H9 (cell line): Measurements from ENCODE around the gene SERPING1. TPM values are rescaled to one million over a fixed set of nuclear protein-coding genes. Genes with fewer than 3 reads are reported as not detected.

ENCODE experiments used
- DNase-seq: peaks from one replicate; pipeline ENCODE4 v3.0.0-alpha.2; 2017
- H2AFZ ChIP-seq: one replicate; pipeline ENCODE4 v1.6.1; 2013; ENCODE audit warnings: mild to moderate bottlenecking, low read length, control low read depth, moderate library complexity
- H2AK5ac ChIP-seq: 2 replicates; pipeline ENCODE4 v1.6.1; 2013; ENCODE audit warnings: low read length, control low read depth, mixed read lengths; ENCODE audit not compliant: insufficient read length
- H2BK120ac ChIP-seq: one replicate; pipeline ENCODE4 v1.6.1; 2013; ENCODE audit warnings: low read depth, mild to moderate bottlenecking, low read length, control low read depth, inconsistent platforms; ENCODE audit not compliant: poor library complexity, severe bottlenecking
- H2BK12ac ChIP-seq: 2 replicates; pipeline ENCODE4 v1.6.1; 2013; ENCODE audit warnings: low read length, control low read depth, mixed read lengths, low read depth; ENCODE audit not compliant: insufficient read length
- H2BK15ac ChIP-seq: 2 replicates; pipeline ENCODE4 v1.6.1; 2013; ENCODE audit warnings: low read depth, low read length, control low read depth
- H2BK20ac ChIP-seq: one replicate; pipeline ENCODE4 v1.6.1; 2013; ENCODE audit warnings: low read depth, mild to moderate bottlenecking, low read length, control low read depth, inconsistent platforms; ENCODE audit not compliant: poor library complexity, severe bottlenecking
- H2BK5ac ChIP-seq: 2 replicates; pipeline ENCODE4 v1.6.1; 2013; ENCODE audit warnings: low read length, control low read depth, mixed read lengths; ENCODE audit not compliant: insufficient read length
- H3K14ac ChIP-seq: 2 replicates; pipeline ENCODE4 v1.6.1; 2013; ENCODE audit warnings: low read length, control low read depth; ENCODE audit not compliant: insufficient read depth
- H3K18ac ChIP-seq: 2 replicates; pipeline ENCODE4 v1.6.1; 2013; ENCODE audit warnings: low read depth, mild to moderate bottlenecking, mixed read lengths, low read length, control low read depth; ENCODE audit not compliant: insufficient read length
- H3K23ac ChIP-seq: 2 replicates; pipeline ENCODE4 v1.6.1; 2013; ENCODE audit warnings: low read length, control low read depth, mixed read lengths, low read depth; ENCODE audit not compliant: insufficient read length
- H3K23me2 ChIP-seq: 2 replicates; pipeline ENCODE4 v1.6.1; 2013; ENCODE audit warnings: low read depth, mild to moderate bottlenecking, mixed read lengths, low read length, control low read depth; ENCODE audit not compliant: insufficient read length, poor library complexity, severe bottlenecking
- H3K27ac ChIP-seq: 2 replicates; pipeline ENCODE4 v1.5.1; 2013; ENCODE audit warnings: low read length, control low read depth, mixed read lengths, low read depth; ENCODE audit not compliant: insufficient read length
- H3K27me3 ChIP-seq: 2 replicates; pipeline ENCODE4 v1.6.1; 2013; ENCODE audit warnings: low read length, control low read depth, inconsistent platforms; ENCODE audit not compliant: insufficient read depth
- H3K4ac ChIP-seq: 2 replicates; pipeline ENCODE4 v1.6.1; 2013; ENCODE audit warnings: low read depth, mild to moderate bottlenecking, control low read depth, inconsistent platforms, low read length, moderate library complexity
- H3K4me1 ChIP-seq: 2 replicates; pipeline ENCODE4 v1.6.1; 2013; ENCODE audit warnings: low read length, control low read depth, inconsistent platforms; ENCODE audit not compliant: insufficient read depth
- H3K4me2 ChIP-seq: 2 replicates; pipeline ENCODE4 v1.6.1; 2013; ENCODE audit warnings: low read length, control low read depth, mixed read lengths; ENCODE audit not compliant: insufficient read length, insufficient read depth
- H3K56ac ChIP-seq: 2 replicates; pipeline ENCODE4 v1.6.1; 2013; ENCODE audit warnings: low read depth, mild to moderate bottlenecking, mixed read lengths, low read length, control low read depth; ENCODE audit not compliant: insufficient read length
- H3K79me1 ChIP-seq: 2 replicates; pipeline ENCODE4 v1.6.1; 2013; ENCODE audit warnings: low read depth, mild to moderate bottlenecking, moderate library complexity, low read length, control low read depth, inconsistent platforms; ENCODE audit not compliant: insufficient read depth, poor library complexity, severe bottlenecking
- H3K79me2 ChIP-seq: 2 replicates; pipeline ENCODE4 v1.6.1; 2013; ENCODE audit warnings: low read length, control low read depth, inconsistent platforms; ENCODE audit not compliant: insufficient read depth
- H3K9ac ChIP-seq: 2 replicates; pipeline ENCODE4 v1.6.1; 2013; ENCODE audit warnings: low read length, control low read depth, mixed read lengths; ENCODE audit not compliant: insufficient read length; ENCODE audit errors: extremely low read depth
- H3K9me3 ChIP-seq: one replicate; pipeline ENCODE4 v1.6.1; 2013; ENCODE audit warnings: low read depth, low read length, inconsistent platforms; ENCODE audit not compliant: control insufficient read depth
- H3T11ph ChIP-seq: one replicate; pipeline ENCODE4 v1.6.1; 2013; ENCODE audit warnings: mild to moderate bottlenecking, low read length, control low read depth, inconsistent platforms
- H4K20me1 ChIP-seq: one replicate; pipeline ENCODE4 v1.6.1; 2013; ENCODE audit not compliant: control insufficient read depth, insufficient read length, insufficient read depth
- H4K5ac ChIP-seq: 2 replicates; pipeline ENCODE4 v1.6.1; 2013; ENCODE audit warnings: low read depth, mild to moderate bottlenecking, mixed read lengths, low read length, control low read depth; ENCODE audit not compliant: insufficient read length
- H4K8ac ChIP-seq: replicated peaks from 2 replicates; pipeline ENCODE4 v1.6.1; 2013; ENCODE audit warnings: low read length, control low read depth, mixed read lengths, low read depth; ENCODE audit not compliant: insufficient read length
- H4K91ac ChIP-seq: 2 replicates; pipeline ENCODE4 v1.6.1; 2013; ENCODE audit warnings: low read depth, mild to moderate bottlenecking, moderate library complexity, mixed read lengths, low read length, control low read depth; ENCODE audit not compliant: insufficient read length
- H3K27ac Mint-ChIP-seq, 3 experiments: 2 replicates in 2 of 3; 3 replicates in 1 of 3; pipeline ENCODE4 v1.8.0; 2020 to 2021; ENCODE audit warnings: mixed read lengths in 3 of 3, mild to moderate bottlenecking in 1 of 3, moderate library complexity in 1 of 3
- H3K27me3 Mint-ChIP-seq: 2 replicates; pipeline ENCODE4 v1.8.0; 2021; ENCODE audit warnings: low read depth, mild to moderate bottlenecking, moderate library complexity, mixed read lengths
- H3K36me3 Mint-ChIP-seq, 3 experiments: 2 replicates in 2 of 3; 3 replicates in 1 of 3; pipeline ENCODE4 v1.8.0; 2020 to 2021; ENCODE audit warnings: low read depth in 3 of 3, mixed read lengths in 3 of 3; ENCODE audit not compliant: insufficient read depth in 1 of 3
- H3K4me1 Mint-ChIP-seq, 2 experiments: 2 replicates each; pipeline ENCODE4 v1.8.0; 2020; ENCODE audit warnings: mixed read lengths in 2 of 2
- H3K4me3 Mint-ChIP-seq, 2 experiments: 2 replicates in 1 of 2; 3 replicates in 1 of 2; pipeline ENCODE4 v1.8.0; 2020 to 2021; ENCODE audit warnings: mild to moderate bottlenecking in 2 of 2, mixed read lengths in 2 of 2, moderate library complexity in 1 of 2
- H3K9me3 Mint-ChIP-seq, 2 experiments: 2 replicates in 1 of 2; 3 replicates in 1 of 2; pipeline ENCODE4 v1.8.0; 2020; ENCODE audit warnings: mild to moderate bottlenecking in 2 of 2, mixed read lengths in 2 of 2, moderate library complexity in 1 of 2
- WGBS: extraction: QIAGEN DNeasy Blood & Tissue Kit; methylation state at CpG from one replicate; pipeline ENCODE4 v1.1.7; 2013; ENCODE audit warnings: missing lambda C conversion rate, low lambda C conversion rate, mixed read lengths; ENCODE audit not compliant: insufficient read length; ENCODE audit errors: extremely low coverage; 5-methylcytosine and 5-hydroxymethylcytosine counted together
- total RNA-seq: library from RNA; stranded (reverse); gene quantifications from 2 replicates; pipeline ENCODE4 v1.2.1, GENCODE V29; 2021
- TF ChIP-seq, protein P1 (sequence below): fragments of 200-600 bp; sonication (generic); conservative IDR thresholded peaks from 3 replicates; pipeline ENCODE4 v1.8.0; 2021; ENCODE audit warnings: antibody characterized with exemption, mild to moderate bottlenecking

The SERPING1 gene
- total RNA-seq, 1 experiment from 2014 or later = 35.2 TPM

DNA sequence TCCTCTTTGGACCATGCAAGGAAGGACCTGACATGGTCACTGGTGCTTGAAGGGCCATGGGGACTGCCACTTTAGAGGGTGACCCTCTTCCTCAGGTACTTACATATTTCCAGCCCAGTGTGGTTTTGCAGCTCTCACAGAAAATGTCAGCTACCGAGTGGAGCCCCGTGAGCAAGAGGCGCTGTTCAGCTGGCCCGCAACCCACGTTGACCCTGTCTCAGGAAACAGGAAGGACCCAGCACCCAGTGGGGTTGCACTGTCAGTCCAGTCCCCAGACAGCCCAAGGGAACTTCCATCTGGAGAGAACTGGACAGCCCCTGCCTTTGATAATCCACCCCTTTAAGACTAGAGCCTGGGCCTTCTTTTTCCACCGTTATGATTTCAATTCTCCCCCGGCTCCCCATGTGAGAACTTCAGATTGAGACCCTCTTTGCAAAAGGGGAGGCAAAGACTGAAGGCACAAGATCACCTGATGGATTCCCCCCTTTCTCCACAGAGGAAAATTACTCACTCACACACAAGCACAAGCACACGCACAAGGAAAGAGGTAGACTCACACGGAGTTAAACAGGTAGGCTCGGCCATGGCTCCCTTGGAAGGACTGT lies 48.8 kb downstream of the SERPING1 start:
- Histone ChIP-seq H3K23me2 (peaks cover 16% of the 10 kb centered on the region), H4K20me1 (no peaks in the 10 kb centered on the region), H3K18ac (no peak overlapping the region), H3K56ac (no peak overlapping the region), H4K8ac (no peak overlapping the region), H3K27ac (no peak overlapping the region), H3K4me1 (peaks cover 20% of the 10 kb centered on the region), H4K5ac (no peak overlapping the region), H2AK5ac (no peak overlapping the region), H2BK20ac (no peak overlapping the region), H3K23ac (no peak overlapping the region), H3K79me2 (no peaks in the 10 kb centered on the region; the same call in 1 of the 2 replicates), H3T11ph (no peak overlapping the region), H3K4me2 (peak overlapping the region; percentile 51), H3K79me1 (no peaks in the 10 kb centered on the region), H3K4ac (no peak overlapping the region), H3K9ac (no peak overlapping the region), H2AFZ (no peak overlapping the region), H2BK120ac (no peak overlapping the region), H3K14ac (no peak overlapping the region), H4K91ac (no peak overlapping the region), H2BK5ac (no peak overlapping the region), H2BK15ac (no peak overlapping the region), H2BK12ac (no peak overlapping the region), H3K27me3 (no peaks in the 10 kb centered on the region; the same call in 1 of the 2 replicates), H3K9me3 (no peaks in the 10 kb centered on the region)
- Mint-ChIP-seq H3K27me3 (peaks cover 8% of the 10 kb centered on the region), H3K4me1 (peaks cover 86 to 96% of the 10 kb centered on the region in 2 experiments), H3K9me3 (no peaks in the 10 kb centered on the region), H3K27ac (peak overlapping the region; percentile 73 to 93 (median 88); a peak in 5 of 7 replicates), H3K4me3 (peak overlapping the region; percentile 62 to 83), H3K36me3 (peaks cover 14 to 39% (median 33%) of the 10 kb centered on the region in 3 experiments; a peak in 6 of 7 replicates)
- TF ChIP-seq, protein P1, sequence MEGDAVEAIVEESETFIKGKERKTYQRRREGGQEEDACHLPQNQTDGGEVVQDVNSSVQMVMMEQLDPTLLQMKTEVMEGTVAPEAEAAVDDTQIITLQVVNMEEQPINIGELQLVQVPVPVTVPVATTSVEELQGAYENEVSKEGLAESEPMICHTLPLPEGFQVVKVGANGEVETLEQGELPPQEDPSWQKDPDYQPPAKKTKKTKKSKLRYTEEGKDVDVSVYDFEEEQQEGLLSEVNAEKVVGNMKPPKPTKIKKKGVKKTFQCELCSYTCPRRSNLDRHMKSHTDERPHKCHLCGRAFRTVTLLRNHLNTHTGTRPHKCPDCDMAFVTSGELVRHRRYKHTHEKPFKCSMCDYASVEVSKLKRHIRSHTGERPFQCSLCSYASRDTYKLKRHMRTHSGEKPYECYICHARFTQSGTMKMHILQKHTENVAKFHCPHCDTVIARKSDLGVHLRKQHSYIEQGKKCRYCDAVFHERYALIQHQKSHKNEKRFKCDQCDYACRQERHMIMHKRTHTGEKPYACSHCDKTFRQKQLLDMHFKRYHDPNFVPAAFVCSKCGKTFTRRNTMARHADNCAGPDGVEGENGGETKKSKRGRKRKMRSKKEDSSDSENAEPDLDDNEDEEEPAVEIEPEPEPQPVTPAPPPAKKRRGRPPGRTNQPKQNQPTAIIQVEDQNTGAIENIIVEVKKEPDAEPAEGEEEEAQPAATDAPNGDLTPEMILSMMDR = no peak
- DNase-seq = no peak
- no CpG with 5 or more reads among the region's 10 CpGs for WGBS
